GM12892 (cell line): Measurements from ENCODE around the gene PHF20.

ENCODE experiments used
- POLR2A ChIP-seq: IDR thresholded peaks from 2 replicates; pipeline ENCODE4 v1.6.1; 2011; ENCODE audit warnings: low read depth, low read length, control low read depth
- POLR2AphosphoS5 ChIP-seq: IDR thresholded peaks from 2 replicates; pipeline ENCODE4 v1.6.1; 2011; ENCODE audit warnings: low read depth, low read length, control low read depth
- TAF1 ChIP-seq: IDR thresholded peaks from 2 replicates; pipeline ENCODE4 v1.6.1; 2011; ENCODE audit warnings: low read depth, mild to moderate bottlenecking, control low read depth, low read length, borderline replicate concordance

DNA sequence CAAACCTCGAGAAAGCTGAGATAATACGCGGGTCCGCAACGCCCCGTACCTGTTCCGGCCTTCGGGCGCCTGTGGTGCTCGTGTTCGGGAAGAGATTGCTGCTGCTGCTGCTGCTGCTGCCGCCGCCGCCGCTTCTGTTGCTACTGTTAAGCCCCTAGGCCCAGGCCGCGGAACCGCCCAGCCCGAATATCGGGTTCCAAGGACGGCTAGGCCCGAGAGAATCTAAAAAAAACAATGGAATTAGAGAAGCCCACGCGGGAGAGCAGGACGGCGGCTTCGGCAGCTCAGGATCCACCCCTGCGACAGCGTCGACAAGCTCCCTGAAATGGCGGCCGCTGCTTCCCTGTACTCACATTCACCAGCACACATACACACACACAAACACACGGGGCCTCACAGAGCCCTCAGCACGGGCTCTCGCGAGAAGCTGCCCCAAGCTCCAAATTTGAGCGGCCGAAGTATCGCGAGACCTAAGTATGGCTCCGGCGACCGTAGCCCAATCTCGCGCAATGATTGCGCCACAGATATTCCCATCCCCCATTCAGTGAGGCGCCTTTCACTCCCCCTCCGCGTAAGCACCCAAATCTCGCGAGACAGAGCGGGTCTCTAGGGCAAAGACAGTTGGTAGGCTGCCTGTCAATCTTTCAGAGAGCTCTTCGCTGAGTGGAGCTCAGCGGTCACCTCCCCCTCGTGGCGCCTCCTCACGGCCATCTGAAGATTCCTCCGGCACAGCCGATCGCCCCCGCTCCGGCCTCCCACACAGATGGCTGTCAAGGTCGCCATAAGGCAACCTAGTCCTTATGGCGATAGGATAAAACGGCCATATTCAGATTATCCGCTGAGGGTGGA is 29.7 kb upstream of the PHF20 start, which contains the start of gene RBM39:
- TF ChIP-seq POLR2AphosphoS5 (peak; percentile 90), POLR2A (peak; percentile 90), TAF1 (peak; percentile 97)
